Measurements from ENCODE around the gene ARMS2. TPM values are rescaled to one million over a fixed set of nuclear protein-coding genes. Genes with fewer than 3 reads are reported as not detected.

Gene ARMS2
- total RNA-seq, 1 donor, result not detected

DNA sequence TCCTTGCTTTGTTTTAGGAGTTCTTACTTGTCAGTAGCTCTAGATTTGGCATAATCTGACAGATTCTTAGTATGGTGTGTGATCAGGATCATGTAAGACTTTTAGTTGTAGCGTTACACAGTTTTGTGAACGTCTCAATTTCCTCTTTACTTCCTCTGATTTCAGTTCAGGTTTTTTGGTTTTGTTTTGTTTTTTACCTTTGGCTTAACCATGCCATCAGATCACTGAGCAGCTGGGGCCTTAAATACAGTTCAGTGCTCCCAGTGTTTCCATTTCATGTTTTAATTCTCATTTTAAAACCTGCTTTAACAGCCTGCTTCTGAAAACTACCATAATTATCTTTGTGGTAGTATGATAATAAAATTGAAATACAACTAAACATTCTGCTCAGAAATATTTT, 27.2 kb upstream of the ARMS2 start:
- TF ChIP-seq, protein P1, sequence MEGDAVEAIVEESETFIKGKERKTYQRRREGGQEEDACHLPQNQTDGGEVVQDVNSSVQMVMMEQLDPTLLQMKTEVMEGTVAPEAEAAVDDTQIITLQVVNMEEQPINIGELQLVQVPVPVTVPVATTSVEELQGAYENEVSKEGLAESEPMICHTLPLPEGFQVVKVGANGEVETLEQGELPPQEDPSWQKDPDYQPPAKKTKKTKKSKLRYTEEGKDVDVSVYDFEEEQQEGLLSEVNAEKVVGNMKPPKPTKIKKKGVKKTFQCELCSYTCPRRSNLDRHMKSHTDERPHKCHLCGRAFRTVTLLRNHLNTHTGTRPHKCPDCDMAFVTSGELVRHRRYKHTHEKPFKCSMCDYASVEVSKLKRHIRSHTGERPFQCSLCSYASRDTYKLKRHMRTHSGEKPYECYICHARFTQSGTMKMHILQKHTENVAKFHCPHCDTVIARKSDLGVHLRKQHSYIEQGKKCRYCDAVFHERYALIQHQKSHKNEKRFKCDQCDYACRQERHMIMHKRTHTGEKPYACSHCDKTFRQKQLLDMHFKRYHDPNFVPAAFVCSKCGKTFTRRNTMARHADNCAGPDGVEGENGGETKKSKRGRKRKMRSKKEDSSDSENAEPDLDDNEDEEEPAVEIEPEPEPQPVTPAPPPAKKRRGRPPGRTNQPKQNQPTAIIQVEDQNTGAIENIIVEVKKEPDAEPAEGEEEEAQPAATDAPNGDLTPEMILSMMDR (IDR thresholded peaks at IDR 0.05; ENCODE audit: insufficient read depth, low read length), result no peak
- no peak overlapping the region for H3K4me3 ChIP-seq (ENCODE audit: low read depth, low read length)
- DNase-seq (ENCODE audit: low read depth), result no peak

DNA sequence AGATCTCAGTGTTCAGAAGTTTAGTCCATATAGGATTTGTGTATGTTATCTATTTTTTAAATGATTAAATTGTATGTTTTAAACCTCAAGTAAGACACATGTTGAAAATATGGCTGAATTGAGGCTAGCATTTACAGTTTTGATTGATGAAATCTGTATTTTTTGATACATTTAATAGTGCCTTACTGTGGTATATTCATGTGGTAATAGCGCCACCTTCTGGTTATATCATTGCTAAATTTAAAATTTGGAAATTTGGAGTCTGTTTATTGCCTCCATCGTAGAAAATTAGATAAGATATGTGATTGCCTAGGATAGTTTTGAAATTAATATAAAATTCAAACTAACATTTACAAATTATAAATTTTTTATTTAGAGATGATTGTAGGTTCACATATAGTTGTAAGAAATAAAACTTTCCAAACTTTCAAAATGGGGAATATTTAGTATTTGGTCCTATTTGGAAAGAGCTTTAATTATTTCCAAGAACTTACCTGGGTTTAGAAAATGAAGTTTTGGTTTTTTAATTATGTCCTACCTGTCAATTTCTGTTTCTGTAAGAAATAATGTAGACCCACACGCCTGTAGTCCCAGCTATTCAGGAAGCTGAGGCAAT, 19.1 kb upstream of the ARMS2 start:
- DNase-seq (ENCODE audit: low read depth), result peak; percentile 75
- H3K4me3 ChIP-seq (ENCODE audit: low read depth, low read length), result no peak overlapping the region
- TF ChIP-seq, protein P1 (IDR thresholded peaks at IDR 0.05; ENCODE audit: insufficient read depth, low read length), result peak; percentile 38

GRCh38 chr10:122441961-122442360, 12.5 kb upstream of the ARMS2 start:
- TF ChIP-seq, protein P1 (IDR thresholded peaks at IDR 0.05; ENCODE audit: insufficient read depth, low read length), result no peak
- peak; percentile 49 for DNase-seq (ENCODE audit: low read depth)
- no peak overlapping the region for H3K4me3 ChIP-seq (ENCODE audit: low read depth, low read length)

DNA sequence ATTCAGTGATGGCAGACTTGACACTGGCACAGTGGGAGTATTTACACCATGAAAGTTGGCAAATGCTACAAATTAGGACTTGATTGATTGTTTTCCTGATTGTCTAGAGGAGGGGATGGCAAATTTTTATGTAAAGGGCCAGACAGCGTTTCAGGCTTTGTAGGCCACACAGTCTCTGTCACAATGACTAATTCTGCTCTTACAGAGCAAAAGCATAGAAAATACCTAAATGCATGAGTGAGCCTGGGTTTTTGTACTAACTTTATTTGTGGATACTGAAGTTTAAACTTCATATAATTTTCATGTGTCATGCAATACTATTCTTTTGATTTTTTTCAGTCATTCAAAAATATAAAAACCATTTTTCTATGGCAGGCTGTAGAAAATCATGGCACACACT, 9.0 kb upstream of the ARMS2 start:
- TF ChIP-seq, protein P1 (IDR thresholded peaks at IDR 0.05; ENCODE audit: insufficient read depth, low read length), result no peak
- H3K4me3 ChIP-seq (ENCODE audit: low read depth, low read length), result no peak overlapping the region
- DNase-seq (ENCODE audit: low read depth), result no peak

GRCh38 chr10:122445904-122446303, 8.5 kb upstream of the ARMS2 start:
- no peak for DNase-seq (ENCODE audit: low read depth)
- TF ChIP-seq, protein P1 (IDR thresholded peaks at IDR 0.05; ENCODE audit: insufficient read depth, low read length), result no peak

DNA sequence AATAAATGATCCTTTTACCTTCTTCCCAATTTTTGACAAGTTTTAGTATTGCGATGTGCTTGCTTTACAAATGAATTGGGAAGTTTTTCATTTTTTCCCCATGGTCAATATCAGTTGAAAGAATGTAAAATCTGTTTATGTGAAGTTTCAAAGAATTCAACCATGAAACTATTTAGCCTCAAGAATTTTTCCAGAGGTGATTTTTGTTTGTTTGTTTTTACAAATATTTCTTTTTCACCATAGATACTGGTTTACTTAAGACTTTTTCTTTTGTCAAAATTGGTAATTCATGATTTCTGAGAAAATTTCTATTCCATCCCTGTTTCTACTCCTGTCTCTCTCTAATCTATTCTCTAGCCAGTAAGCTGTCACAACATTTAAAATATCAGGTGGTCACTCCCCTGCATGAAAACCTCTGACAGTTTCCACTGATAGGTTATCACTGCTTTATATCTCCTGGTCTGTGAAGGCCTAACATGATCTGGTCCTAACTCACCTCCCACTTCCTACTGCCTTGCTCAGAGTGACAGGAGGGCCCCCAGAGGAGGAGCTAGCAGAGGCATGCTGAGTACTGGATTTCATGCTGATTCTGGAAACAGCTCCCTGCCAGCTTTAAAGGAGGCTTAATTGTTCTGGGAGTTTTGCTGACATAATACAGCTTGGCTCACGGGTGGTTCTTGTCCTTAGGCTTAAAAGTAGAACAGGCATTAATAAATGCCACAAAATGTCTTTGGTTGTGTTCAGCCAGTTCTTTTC, 7.6 kb upstream of the ARMS2 start:
- peak; percentile 36 for DNase-seq (ENCODE audit: low read depth)
- no peak overlapping the region for H3K4me3 ChIP-seq (ENCODE audit: low read depth, low read length)
- TF ChIP-seq, protein P1 (IDR thresholded peaks at IDR 0.05; ENCODE audit: insufficient read depth, low read length), result no peak

More at GRCh38 chr10:122445904-122446303, 8.5 kb upstream of the ARMS2 start:
- no peak overlapping the region for H3K4me3 ChIP-seq (ENCODE audit: low read depth, low read length)
